ENCODE measurements around the gene FIGNL2.
A peak's percentile ranks its signal among the peaks of the same experiment; 100 is the strongest.
"Not testable (repeated sequence)": the region's sequence is repeated elsewhere in the genome, so short reads cannot be mapped to it uniquely, and the experiment has no call there.

FIGNL2 gene

DNA sequence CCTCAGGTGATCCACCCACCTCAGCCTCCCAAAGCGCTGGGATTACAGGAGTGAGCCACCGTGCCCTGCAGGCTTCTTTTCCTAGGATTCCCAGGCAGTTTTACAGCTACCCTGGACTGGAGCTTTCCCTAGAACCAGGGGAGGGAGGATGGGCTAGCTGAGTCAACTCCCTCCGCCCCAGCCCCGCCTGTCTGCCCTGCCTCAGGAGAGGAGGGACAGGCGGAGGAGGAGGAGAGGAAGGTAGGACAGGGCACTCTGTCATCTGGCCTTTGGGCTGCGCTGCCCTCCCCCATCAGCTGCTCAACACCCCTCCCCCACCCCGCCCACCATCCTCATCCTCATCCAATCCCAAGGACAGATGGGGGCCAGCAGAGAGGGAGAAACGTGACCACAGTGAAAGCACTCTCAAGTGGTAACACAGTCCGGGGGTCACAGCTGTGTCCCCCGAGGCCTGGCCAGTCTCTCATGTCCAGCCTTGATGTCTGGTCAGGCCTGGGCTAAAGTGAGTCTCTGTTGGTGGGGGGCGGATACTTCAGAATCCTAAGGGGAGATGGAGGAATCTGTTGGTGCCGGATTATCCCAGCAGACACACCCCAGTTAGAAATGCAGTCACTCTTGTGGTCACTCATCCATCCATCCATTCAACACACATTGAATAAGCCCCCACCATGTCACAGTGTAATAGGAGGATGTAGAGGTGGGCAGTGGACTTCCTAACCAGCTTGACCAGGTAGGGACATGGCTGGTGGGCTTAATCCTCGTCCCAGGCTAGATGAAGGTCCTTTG, 12.3 kb downstream of the FIGNL2 start:
- no peak for DNase-seq (ENCODE audit: low read depth, low spot score)

DNA sequence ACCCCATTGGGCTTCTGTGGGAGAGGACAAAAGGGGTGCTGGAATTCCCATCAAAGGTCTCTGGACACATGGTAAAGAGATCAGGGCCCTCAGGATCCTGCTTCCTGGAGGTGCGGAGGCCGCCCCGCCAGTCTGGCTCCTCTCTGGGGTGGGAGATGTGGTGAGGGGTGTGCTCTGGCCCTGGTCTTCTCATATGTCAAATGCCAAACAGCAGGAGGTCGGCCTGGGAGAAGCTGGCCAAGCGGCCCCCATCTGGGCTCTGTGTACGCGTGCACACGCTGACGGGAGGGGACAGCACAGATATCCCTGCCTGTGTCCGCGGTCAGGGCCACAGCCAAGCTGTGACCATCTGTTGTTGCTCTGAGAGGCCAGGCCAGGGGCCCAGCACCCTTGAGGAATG, 14.1 kb downstream of the FIGNL2 start:
- no peak for DNase-seq (ENCODE audit: low read depth, low spot score)

DNA sequence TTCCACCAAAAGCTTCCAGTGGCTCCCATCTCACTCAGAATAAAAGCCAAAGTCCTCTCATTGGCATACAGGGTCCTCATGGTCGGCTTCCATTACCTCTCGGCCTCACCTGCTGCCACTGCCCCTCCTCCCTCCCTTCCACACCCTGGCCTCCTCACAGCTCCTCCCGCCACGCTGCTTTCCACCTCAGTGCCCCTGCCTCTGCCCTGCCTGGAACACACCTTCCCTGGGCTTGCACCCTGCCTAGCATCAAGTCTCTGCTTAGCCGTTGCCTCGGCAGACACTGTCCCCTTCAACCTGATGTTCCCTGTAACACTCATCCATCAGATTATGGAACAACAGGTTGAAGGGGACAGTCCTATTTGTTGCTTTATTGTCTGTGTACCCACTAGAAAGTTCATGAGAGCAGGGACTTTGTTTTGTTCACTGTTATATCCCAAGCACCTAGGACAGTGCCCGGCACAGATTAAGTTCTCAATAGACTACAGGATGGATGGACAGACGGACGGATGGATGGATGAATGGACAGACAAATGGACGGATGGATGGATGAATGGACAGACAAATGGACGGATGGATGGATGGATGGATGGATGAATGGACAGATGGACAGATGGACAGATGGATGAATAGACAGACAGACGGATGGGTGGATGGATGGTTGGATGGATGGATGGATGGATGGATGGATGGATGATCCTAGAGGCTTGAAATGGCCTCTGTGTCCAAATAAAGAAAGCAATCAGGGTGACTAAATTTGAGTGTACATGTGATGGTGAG, 14.9 kb downstream of the FIGNL2 start:
- DNase-seq (ENCODE audit: low read depth, low spot score), result no peak

DNA sequence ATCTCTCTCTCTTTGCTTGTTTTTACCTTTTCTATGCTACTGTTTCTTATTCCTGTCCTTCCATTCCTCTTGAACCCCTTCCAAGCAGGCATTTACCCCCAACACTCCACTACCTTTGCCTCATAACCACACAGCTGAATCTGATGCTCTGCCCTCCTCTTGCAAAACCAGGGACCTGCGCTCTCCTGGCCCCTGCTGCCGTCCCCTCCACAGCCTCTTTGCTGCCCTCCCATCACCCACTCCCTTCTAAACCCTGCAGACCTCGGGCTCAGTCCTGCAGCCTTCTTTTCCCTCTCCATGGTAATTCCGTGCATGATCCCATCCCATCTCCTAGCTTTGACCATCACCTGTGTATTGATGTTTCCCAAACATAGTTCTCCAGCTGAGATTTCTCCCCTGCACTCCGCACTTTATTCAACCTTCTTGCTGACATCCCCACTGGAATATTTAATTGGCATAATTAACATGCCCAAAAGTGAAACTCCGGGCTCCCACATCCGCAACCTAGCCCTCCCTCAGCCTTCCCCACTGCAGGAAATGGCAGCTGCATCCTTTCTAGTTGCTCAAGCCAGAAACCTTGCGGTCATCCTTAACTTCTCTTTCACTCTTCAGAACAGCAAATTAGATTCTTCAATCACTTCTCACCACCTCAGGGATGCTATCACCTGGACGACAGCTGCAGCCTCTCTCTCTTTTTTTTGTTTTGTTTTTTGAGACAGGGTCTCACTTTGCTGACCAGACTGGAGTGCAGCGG, 16.0 kb downstream of the FIGNL2 start:
- DNase-seq (ENCODE audit: low read depth, low spot score), result no peak

DNA sequence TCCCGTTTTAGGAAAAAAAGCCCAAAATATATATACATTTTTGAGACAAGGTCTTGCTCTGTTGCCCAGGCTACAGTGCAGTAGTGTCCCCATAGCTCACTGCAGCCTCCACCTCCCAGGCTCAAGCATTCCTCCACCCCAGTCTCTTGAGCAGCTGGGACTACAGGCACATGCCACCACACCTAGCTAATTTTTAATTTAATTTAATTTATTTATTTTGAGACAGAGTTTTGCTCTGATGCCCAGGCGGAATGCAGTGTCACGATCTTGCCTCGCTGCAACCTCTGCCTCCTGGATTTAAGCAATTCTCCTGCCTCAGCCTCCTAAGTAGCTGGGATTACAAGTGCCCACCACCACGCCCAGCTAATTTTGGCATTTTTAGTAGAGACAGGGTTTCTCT, 16.7 kb downstream of the FIGNL2 start:
- DNase-seq (ENCODE audit: low read depth, low spot score), result not testable (repeated sequence)

DNA sequence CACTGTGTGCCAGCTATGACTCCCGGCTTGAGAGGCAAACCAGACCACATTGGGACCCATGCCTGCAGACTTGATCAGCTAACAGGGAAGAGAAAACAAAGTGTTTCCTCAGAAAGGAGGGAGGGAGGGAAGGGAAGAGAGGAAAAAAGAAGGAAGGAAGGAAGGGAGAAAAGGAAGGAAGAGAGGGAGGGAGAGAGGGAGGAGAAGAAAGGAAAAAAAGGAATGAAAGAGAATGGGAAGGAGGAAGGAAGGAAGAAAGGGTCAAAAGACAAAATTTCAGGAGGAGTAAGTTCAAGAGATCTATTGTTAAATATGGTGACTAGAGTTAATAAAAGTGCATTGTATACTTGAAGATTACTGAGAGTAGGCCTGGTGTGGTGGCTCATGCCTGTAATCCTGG, 18.9 kb downstream of the FIGNL2 start:
- no peak for DNase-seq (ENCODE audit: low read depth, low spot score)

DNA sequence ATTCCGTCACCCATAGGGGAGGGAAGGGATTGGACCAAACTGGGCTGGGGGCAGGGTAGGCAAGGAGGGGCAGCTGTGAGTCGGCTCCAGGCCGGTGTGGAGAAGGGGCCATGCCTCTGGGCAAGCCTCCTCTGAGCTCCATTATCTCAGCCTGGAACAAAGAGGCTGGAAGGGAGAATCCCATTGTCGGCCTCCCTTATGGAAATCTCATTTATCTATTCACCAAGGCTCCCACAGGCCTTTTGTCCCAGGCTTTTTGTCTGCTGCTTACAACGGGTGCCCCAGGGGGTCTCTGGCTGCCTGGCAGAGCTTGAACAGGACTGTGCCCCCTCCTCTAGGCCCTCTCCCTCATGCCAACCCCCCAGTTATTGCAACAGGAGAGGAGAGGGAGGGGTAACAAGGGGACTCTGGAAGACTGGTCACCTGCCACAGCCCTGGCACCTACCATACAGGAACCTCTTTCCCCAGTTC, 19.5 kb downstream of the FIGNL2 start:
- no peak for DNase-seq (ENCODE audit: low read depth, low spot score)

DNA sequence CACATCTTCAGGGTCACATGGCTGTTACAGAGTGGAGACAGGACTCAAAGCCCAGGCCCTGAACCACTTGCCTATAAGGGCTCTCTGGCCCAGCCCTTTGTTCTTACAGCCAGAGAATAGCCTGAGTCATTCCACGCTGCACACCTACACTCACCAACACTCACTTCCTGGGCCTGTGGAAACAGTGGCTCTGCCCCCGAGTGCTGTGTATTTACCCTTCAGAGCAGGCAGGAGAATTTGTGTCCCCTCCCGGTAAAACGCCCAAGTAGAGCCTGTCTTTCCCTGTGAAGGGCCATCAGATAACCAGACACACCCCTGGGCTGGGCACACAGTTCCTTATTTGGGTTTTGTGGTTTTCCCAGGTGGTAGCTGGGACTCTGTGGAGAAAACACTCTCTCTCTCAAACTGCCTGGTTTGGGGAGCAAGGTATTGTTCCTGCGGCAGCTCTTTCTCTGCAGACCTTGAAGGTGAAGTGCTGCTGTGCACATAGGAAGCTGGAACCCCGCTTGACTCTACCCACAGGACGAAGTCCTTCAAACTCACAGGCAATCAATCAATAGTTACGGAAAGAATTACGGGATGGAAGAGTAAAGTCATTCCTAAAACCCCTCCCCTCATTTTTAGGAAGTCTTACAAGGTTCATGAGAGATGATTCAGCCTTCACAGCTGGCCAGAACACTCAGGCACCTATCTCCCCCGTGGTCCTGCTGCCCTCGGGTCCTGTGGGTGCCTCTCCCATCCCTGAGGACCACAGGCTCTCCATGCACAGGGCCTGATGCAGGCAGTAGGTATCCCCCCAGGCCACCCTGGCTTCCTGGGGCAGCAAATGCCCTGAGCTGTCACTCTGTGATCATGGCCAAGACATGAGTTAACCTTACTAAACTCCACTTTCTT, 20.3 kb downstream of the FIGNL2 start:
- peak; percentile 72 for DNase-seq (ENCODE audit: low read depth, low spot score)

DNA sequence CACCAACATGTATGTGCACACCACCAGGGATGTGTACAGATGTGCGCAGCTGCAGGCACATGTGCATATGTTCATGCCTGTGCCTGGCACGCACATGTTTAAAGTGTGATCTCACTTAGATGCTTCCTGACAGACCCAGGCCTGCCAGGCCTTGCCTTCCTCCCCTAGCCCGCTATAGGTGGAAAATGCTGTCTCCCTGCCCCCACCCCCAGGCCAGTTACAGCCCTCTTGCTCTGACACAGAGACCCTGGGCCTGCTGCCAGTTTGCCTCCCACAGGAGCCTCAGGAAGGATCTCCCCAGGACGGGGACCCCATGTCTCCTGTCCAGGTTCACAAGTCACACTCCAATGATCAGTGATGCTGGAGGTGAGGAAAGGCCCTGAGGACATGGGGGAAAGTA, 21.6 kb downstream of the FIGNL2 start:
- DNase-seq (ENCODE audit: low read depth, low spot score), result no peak

DNA sequence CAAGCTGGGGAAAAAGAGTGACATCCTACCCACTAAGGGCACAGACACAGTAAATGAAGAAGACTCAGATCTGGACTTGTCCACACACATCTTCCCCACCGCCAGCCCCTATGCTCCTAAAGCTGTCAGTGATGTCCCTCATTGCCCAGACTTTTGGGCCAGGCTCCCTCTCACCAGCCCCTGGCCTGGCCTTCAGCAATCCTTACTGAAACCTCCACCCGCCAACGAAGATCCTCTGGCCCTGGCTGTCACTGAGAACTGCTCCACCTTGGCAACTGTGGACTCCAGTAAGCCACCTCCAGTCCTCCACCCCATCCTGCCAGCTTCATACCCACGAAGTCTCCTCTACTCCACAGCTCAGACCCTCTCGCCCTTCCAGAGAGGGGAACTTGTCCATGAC, 23.3 kb downstream of the FIGNL2 start:
- DNase-seq (ENCODE audit: low read depth, low spot score), result no peak

DNA sequence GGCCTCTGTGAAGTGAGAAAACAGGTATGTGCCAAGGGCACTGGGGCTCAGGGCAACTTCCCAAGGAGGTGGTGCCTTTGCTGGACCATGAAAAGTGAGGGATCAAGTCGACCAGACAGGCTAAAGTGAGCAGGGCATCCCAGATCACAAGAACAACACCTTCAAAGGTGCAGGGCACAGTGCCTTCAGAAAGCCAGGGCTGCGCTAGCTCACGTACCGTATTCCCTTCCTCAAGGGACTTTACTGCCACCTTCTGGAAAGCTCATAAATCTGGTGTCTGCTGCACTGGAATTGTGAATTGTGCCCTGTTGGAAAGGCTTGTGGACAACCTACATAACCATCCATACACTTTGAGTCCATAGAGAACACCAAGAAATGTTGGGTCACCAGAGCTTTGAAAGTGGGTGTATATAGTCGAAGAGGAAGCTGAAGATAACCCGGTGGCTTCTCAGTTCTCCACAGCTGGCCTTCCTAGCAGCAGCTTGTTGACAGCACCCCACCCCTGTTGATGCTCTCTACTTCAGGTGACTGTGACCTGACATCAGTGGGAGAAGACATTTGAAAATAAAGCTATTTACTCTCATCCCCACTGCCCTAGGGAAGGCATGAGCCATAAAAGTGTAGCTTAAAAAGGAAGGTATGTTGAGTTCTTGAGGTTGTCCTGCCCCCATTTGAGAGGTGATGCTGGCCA, 24.5 kb downstream of the FIGNL2 start:
- DNase-seq (ENCODE audit: low read depth, low spot score), result peak; percentile 74

DNA sequence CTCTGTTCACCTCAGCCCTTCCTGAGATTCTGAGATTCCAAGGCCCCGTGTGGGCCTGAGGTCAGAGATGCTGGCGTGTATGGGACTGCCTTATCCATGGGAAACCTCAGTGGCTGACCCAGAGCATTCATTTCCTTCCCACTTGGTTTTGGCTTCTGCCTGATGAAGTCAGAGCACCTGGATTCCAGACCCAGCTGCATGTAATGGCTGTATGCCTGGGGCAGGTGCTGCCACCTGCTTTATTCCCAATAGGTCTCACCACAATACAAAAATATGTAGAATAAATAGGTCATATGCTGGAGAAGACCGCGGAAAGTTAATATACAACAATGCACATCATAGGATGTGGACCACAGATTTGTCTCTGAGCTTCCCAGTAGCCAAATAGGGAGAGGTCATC, 25.6 kb downstream of the FIGNL2 start:
- DNase-seq (ENCODE audit: low read depth, low spot score), result no peak

DNA sequence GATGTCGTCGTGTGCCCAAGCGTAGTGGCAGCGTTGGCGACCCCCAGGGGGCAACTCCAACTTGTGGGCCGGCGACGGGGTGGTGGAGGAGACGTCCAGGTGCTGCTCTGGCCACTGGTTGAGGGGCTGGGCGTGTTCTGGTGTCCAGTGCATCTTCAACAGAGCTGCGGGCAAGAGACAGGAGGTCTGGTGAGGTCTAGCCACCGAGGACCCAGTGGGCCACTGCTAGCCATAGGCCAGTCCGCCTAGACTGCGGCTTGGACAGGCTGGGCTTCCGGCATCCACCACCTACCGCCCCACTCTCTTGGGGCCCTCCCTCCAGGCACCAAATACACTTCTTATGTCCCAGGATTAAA, 26.3 kb downstream of the FIGNL2 start:
- no peak for DNase-seq (ENCODE audit: low read depth, low spot score)

DNA sequence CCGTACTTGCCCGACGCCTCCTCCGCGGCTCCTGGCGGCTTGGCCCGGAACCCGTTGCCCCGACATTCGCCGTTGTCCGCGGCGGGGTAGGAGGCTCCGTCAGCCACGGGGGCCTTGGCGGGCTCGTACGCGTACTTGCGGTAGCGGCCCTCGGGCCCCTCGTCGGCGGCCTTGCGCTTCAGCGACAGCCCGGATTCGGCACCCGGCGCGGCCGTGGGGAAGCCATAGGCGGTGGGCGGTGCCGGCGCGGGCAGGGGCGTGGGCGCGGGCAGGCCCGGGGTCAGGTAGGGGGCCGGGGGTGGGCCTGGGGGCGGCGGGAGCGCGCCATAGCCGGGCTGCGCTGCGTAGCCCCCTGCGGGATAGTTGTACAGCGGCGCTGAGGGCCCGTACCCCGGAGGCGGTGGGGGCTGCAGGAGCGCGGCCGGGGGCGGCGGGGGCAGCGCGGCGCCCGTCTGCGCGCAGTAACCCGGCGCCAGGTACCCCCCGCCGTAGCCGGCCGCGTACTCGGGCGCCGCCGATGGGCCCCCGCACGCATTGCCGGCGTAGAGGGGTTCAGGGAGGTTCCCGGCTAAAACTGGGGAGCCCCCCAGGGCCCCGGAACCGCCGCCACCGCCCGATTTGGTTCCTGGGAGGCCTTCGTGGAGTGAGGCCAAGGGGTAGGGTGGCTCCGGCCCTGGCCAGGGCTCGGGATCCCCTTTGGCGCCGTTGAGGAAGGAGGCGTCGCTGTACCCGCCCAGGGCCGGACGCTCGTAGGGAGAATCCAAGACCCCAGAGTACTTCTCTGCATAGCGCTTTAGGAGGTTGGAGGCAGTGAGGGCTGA, 26.9 kb downstream of the FIGNL2 start:
- no peak for DNase-seq (ENCODE audit: low read depth, low spot score)

DNA sequence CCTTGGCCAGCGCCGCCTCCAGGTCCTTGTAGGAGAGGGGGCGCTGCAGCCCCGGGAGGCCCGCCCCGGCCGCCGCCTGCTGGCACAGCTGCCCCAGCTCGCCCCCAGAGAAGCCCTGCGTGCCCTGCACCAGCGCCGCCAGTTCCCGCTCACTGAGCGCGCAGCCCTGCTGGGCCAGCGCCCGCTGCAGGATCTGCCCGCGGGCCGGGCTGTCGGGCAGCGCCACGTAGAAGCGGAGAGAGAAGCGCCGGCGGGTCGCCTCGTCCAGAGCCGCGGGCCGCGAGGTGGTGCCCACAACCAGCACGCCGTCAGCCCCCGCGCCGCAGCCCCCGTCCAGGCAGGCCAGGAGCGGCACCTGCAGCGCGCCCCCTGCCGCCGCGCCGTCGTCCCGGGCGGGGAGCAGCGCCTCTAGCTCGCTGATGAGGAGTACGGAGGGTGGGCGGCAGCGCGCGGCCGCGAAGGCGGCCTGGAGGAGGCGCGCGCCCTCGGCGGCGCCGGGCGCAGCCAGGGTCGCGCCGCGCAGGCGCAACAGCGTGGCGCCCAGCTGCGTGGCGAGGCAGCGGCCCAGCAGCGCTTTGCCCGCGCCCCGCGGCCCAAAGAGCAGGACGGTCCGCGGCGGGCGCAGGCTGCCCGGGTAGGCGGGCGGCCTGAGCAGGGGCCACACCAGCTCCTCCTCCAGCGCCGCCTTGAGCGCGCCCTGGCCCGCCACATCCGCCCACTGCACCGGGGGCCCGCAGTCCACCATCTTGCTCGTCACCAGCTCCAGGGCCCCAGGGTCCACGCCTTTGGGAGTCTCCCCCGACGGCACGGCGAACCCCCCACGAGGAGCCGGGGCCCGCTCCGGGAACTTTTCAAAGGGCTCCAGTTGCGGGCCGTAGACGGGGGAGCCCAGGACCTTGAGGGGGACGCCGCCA, 27.7 kb downstream of the FIGNL2 start:
- DNase-seq (ENCODE audit: low read depth, low spot score), result peak; percentile 88

DNA sequence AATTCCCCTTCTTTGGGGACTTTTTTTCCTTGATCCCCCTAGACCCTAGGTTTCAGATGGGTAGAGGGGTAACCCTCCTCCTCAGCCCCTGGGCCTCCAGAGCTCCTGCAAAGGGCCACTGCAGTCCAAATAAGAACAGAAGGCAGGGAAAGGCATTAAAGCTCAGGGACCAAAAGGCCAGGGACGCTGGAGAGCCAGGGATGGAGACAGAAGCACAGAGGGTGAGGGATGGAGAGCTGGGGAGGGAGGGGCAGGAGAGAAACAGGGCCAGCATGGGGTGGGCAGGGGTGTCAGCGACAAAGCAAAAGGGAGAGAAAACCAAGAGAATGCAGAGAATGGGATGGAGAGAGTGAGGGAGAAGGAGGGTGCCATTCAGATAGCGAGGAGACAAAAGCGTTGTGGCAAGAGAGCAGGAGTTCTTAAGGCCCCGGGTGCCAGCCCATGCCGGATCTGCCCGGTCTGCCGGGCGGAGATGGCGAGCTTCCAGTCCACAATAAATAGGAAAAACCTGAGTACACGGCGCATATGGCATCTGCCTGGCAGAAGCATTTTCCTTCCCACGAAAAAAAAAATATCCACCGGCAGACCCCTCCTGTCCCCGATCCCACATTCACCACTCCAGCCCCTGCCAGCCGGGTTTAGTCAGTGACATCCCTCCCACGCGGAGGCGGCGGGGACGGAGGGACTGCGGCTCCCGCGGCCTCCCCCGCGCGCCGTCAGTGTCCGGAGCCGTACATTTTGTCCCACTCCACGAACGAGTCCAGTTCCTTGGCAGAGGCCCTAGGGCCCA, 28.6 kb downstream of the FIGNL2 start:
- DNase-seq (ENCODE audit: low read depth, low spot score), result peak; percentile 74

DNA sequence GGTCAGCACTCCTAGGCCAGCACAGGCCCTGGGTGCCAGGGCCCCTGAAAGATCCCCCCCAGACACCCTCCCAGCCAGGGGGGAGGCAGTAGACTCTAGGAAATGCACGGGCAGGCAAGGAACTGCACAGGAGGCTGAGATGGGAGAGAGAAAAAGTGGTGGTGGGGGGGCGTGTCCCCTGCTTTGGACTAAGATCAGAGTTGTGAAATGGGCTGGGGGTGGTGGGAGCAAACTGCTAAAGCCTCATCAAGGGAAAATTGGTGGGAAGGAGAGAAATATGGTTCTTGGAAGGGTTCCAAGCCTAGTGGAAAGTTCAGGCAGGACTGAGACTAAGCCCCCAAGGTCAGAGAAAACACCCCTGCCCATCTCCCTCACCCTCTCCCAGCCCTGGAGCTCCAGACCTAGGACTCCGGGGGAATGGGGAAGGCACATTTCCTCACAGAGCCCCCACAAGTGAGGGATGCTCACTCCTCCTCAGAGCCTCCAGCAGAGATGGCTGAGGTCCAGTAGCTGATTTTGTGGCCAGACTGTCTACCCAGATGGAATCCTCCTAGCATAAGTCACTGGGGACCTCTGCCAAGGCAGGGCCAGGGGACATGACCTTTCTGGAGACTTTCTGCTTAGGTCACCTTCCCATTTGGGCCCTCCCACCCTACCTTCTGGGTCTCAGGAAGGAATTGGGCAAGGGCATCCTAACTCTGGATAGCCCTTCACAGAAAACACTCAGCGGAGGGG, 29.8 kb downstream of the FIGNL2 start:
- peak; percentile 87 for DNase-seq (ENCODE audit: low read depth, low spot score)
